ENCODE measurements around the gene TBC1D12.
"Not testable (repeated sequence)": the region's sequence is repeated elsewhere in the genome, so short reads cannot be mapped to it uniquely, and the experiment has no call there.

Gene TBC1D12

GRCh38 chr10:94546049-94546900 is 143.9 kb downstream of the TBC1D12 start:
- Histone ChIP-seq H3K36me3 (ENCODE audit: control insufficient read depth, insufficient read depth, low read length) (peaks cover 35% of the 10 kb centered on the region), H3K9ac (ENCODE audit: low read length) (peak overlapping the region; percentile 100), H3K27ac (ENCODE audit: low read depth, low read length) (peak overlapping the region; percentile 95), H3K4me1 (ENCODE audit: control insufficient read depth, insufficient read depth, low read length) (peaks cover 20% of the 10 kb centered on the region), H3K27me3 (ENCODE audit: control insufficient read depth, insufficient read depth, low read length) (no peaks in the 10 kb centered on the region), H3K9me3 (ENCODE audit: control insufficient read depth, insufficient read depth, low read depth, low read length) (no peaks in the 10 kb centered on the region), H3K4me3 (ENCODE audit: low read depth, low read length) (peak overlapping the region; percentile 93)

- Histone ChIP-seq H3K4me3 (ENCODE audit: low read depth, low read length) (peak overlapping the region; percentile 93), H3K27ac (ENCODE audit: low read depth, low read length) (peak overlapping the region; percentile 27; the same call in 1 of the 2 replicates)
Observed at GRCh38 chr10:94546901-94547185, 144.5 kb downstream of the TBC1D12 start.

DNA sequence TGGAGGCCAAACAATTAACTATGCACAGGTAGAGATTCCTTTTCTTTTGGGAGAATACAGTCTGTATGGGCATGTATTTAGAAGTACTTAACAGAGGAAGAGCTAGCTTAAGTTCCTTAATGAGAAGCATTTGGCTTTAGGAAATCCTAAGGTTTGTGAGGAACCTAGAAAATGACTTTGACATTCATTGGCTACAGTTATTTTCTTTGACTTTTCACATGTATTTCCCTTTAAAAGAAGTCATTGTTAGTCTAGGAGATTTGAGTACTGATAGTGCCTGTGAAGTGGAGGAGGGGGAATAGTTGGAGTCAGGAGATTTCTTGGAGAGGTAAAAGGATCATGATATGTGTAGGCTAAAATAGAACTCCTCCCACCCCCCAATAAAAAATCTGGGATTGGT is 146.9 kb downstream of the TBC1D12 start:
- H3K36me3 ChIP-seq (ENCODE audit: control insufficient read depth, insufficient read depth, low read length): peaks cover 62% of the 10 kb centered on the region
- H3K4me3 ChIP-seq (ENCODE audit: low read depth, low read length): peak overlapping the region; percentile 93
- H3K27ac ChIP-seq (ENCODE audit: low read depth, low read length): peak overlapping the region; percentile 11; the same call in 1 of the 2 replicates
- no peaks in the 10 kb centered on the region for H3K27me3 ChIP-seq (ENCODE audit: control insufficient read depth, insufficient read depth, low read length)
- no peak overlapping the region for H3K9ac ChIP-seq (ENCODE audit: low read length)
- peaks cover 17% of the 10 kb centered on the region for H3K4me1 ChIP-seq (ENCODE audit: control insufficient read depth, insufficient read depth, low read length)
- no peaks in the 10 kb centered on the region for H3K9me3 ChIP-seq (ENCODE audit: control insufficient read depth, insufficient read depth, low read depth, low read length)

More at GRCh38 chr10:94546901-94547185, 144.5 kb downstream of the TBC1D12 start:
- Histone ChIP-seq H3K9ac (ENCODE audit: low read length) (peak overlapping the region; percentile 100), H3K36me3 (ENCODE audit: control insufficient read depth, insufficient read depth, low read length) (peaks cover 40% of the 10 kb centered on the region), H3K27me3 (ENCODE audit: control insufficient read depth, insufficient read depth, low read length) (no peaks in the 10 kb centered on the region), H3K9me3 (ENCODE audit: control insufficient read depth, insufficient read depth, low read depth, low read length) (no peaks in the 10 kb centered on the region), H3K4me1 (ENCODE audit: control insufficient read depth, insufficient read depth, low read length) (peaks cover 20% of the 10 kb centered on the region)

- peaks cover 99% of the 10 kb centered on the region for H3K36me3 ChIP-seq (ENCODE audit: control insufficient read depth, insufficient read depth, low read length)
- not testable (repeated sequence) for H3K9ac ChIP-seq (ENCODE audit: low read length); H3K4me3 ChIP-seq (ENCODE audit: low read depth, low read length); H3K27ac ChIP-seq (ENCODE audit: low read depth, low read length); H3K9me3 ChIP-seq (ENCODE audit: control insufficient read depth, insufficient read depth, low read depth, low read length); H3K27me3 ChIP-seq (ENCODE audit: control insufficient read depth, insufficient read depth, low read length); H3K4me1 ChIP-seq (ENCODE audit: control insufficient read depth, insufficient read depth, low read length)
Observed at GRCh38 chr10:94567714-94568307, 165.5 kb downstream of the TBC1D12 start.

DNA sequence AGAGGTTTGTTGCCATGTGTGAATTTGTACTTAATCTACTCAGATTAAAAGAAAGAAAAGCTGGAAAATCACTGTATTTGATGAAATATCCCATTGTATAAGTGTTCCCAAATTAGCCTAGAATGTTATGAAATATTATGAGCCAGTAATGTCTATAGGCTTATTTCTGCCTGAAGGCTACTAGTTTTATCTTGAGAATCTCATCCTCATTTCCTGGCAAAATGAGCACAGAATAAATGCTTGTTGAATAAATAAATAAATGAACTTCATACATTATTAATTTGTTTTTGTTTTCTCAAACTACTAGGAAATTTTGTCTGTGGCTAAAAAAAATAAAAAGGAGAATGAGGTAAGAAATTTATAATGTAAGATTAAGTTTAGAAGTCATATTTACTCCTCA is 168.7 kb downstream of the TBC1D12 start:
- no peak overlapping the region for H3K9ac ChIP-seq (ENCODE audit: low read length)
- H3K27me3 ChIP-seq (ENCODE audit: control insufficient read depth, insufficient read depth, low read length): no peaks in the 10 kb centered on the region
- H3K4me3 ChIP-seq (ENCODE audit: low read depth, low read length): no peak overlapping the region
- no peaks in the 10 kb centered on the region for H3K9me3 ChIP-seq (ENCODE audit: control insufficient read depth, insufficient read depth, low read depth, low read length)
- peaks cover 98% of the 10 kb centered on the region for H3K36me3 ChIP-seq (ENCODE audit: control insufficient read depth, insufficient read depth, low read length)
- no peaks in the 10 kb centered on the region for H3K4me1 ChIP-seq (ENCODE audit: control insufficient read depth, insufficient read depth, low read length)
- H3K27ac ChIP-seq (ENCODE audit: low read depth, low read length): no peak overlapping the region

DNA sequence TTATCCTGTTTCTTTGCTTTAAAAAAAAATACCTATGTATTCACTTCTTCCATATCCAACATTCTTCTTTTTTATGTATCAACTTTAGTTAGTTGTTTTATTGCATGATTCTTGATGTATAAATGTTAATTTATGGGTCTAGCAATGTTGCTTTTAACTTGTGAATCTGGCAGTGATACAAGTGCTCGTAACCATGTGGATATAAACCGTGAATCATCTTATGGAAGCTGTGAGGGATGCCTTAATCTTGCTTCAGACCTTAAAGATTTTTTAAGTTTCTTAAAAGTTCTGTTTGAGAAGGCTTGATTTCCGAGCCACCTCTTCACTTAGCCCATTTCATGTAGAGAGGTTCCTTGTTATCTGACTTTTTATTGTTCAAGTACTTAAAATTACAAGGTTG is 169.2 kb downstream of the TBC1D12 start:
- no peak overlapping the region for H3K9ac ChIP-seq (ENCODE audit: low read length)
- H3K27me3 ChIP-seq (ENCODE audit: control insufficient read depth, insufficient read depth, low read length): no peaks in the 10 kb centered on the region
- H3K27ac ChIP-seq (ENCODE audit: low read depth, low read length): no peak overlapping the region
- H3K9me3 ChIP-seq (ENCODE audit: control insufficient read depth, insufficient read depth, low read depth, low read length): no peaks in the 10 kb centered on the region
- H3K4me3 ChIP-seq (ENCODE audit: low read depth, low read length): no peak overlapping the region
- H3K4me1 ChIP-seq (ENCODE audit: control insufficient read depth, insufficient read depth, low read length): no peaks in the 10 kb centered on the region
- peaks cover 97% of the 10 kb centered on the region for H3K36me3 ChIP-seq (ENCODE audit: control insufficient read depth, insufficient read depth, low read length)

DNA sequence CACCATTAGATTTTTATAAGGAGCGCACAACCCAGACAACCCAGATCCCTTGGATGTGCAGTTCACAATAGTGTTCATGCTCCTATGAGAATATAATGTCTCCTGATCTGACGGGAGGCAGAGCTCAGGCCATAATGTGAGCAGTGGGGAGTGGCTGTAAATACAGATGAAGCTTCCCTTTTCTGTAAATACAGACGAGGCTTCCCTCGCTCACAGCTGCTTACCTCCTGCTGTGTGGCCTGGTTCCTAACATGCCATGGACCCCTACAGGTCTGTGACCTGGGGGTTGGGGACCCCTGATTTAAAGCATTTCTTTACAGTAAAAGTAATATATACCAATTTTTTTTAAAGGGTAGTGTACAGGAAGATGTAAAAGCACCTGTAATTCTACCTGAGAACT is 176.4 kb downstream of the TBC1D12 start:
- no peaks in the 10 kb centered on the region for H3K4me1 ChIP-seq (ENCODE audit: control insufficient read depth, insufficient read depth, low read length)
- H3K9me3 ChIP-seq (ENCODE audit: control insufficient read depth, insufficient read depth, low read depth, low read length): no peaks in the 10 kb centered on the region
- no peak overlapping the region for H3K27ac ChIP-seq (ENCODE audit: low read depth, low read length)
- no peak overlapping the region for H3K4me3 ChIP-seq (ENCODE audit: low read depth, low read length)
- peaks cover 88% of the 10 kb centered on the region for H3K36me3 ChIP-seq (ENCODE audit: control insufficient read depth, insufficient read depth, low read length)
- H3K27me3 ChIP-seq (ENCODE audit: control insufficient read depth, insufficient read depth, low read length): no peaks in the 10 kb centered on the region
- H3K9ac ChIP-seq (ENCODE audit: low read length): no peak overlapping the region

DNA sequence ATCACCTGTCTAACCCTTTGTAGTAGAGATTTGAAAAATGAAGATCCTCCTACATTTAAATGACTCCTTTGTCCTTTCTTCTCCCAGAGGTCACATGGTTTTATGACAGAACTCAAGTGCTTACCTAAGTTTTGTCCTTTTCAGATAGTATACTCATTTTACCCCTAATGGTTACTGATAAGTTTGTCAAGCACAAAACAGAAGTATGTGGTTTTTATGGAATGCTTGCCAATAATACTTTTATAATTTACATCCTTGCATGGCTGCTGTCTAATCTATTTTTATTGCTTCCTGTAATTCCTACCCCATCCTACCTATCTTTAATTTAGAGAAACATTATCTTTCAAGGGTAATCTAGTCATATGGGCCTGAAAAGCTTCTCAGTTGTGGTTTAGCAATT is 180.8 kb downstream of the TBC1D12 start:
- H3K4me3 ChIP-seq (ENCODE audit: low read depth, low read length): no peak overlapping the region
- H3K27ac ChIP-seq (ENCODE audit: low read depth, low read length): no peak overlapping the region
- H3K27me3 ChIP-seq (ENCODE audit: control insufficient read depth, insufficient read depth, low read length): no peaks in the 10 kb centered on the region
- H3K9me3 ChIP-seq (ENCODE audit: control insufficient read depth, insufficient read depth, low read depth, low read length): no peaks in the 10 kb centered on the region
- no peak overlapping the region for H3K9ac ChIP-seq (ENCODE audit: low read length)
- H3K36me3 ChIP-seq (ENCODE audit: control insufficient read depth, insufficient read depth, low read length): peaks cover 87% of the 10 kb centered on the region
- no peaks in the 10 kb centered on the region for H3K4me1 ChIP-seq (ENCODE audit: control insufficient read depth, insufficient read depth, low read length)

Data from HUES6 (cell line).